ENCODE data around the gene DIPK1A. TPM values are rescaled to one million over a fixed set of nuclear protein-coding genes. Genes with fewer than 3 reads are reported as not detected.

DIPK1A gene
- total RNA-seq, 4 donors from 2014 or later = 3.1 to 6.9 (median 4.7) TPM

DNA sequence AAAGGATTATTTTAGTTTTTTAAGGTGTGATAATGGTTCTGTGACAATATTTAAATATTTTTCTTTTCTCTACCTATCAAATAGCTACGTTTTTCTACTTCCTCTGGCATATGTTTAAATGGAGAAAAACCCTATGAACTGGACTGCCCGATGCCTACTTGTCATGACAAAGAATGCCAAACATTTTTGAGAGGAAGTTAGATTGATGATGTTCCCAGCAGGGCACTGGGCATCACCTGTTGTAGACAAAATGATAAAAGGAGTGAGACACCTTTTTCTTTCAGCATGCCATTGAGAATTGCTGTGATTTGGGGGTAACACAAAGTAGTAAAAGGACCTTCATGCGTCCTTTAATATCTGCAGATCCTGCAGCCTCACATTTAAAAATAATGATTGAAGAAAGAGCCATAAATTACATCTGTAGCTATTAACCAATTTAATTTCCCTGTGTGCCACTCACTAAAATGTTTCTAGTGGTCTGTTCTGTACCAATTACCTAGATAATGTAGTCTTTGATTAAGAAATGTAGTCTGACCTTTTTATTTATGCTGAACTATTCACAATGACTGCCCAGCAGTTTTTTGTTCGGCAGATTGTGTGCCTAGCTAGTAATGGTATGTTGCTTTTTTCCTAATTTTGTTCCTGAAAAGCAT lies 81.8 kb downstream of the DIPK1A start:
- H3K27ac ChIP-seq = no peak overlapping the region

DNA sequence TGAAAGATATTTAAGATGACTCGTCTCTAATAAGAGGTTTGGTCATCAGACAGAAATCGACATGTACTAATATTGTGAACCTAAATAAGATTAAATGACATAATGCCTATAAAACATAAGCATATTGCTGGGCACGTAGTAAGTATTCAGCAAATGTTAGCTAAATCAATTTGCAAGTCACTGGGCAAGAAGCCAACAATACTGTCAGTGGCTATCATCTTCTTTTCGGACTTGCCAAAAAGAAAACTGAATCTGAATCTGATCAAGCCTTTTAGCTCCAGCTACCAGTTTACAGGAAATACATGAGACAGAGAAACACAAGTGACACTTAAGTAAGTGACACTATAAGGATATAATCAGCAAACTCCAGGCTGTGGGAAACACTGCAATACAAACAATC lies 83.5 kb downstream of the DIPK1A start:
- no peak overlapping the region for H3K4me3 ChIP-seq
- no peaks in the 10 kb centered on the region for H3K27me3 ChIP-seq
- WGBS, 2 donors = 60 to 69% methylated on average over 4 of the region's 4 CpGs

More for the DNA sequence above, 81.8 kb downstream of the DIPK1A start:
- Histone ChIP-seq H3K4me3 (no peak overlapping the region), H3K36me3 (no peaks in the 10 kb centered on the region), H3K4me1 (peaks cover 0 to 25% (median 5%) of the 10 kb centered on the region in 4 donors), H3K27me3 (no peaks in the 10 kb centered on the region), H3K9me3 (no peaks in the 10 kb centered on the region)
- 65 to 69% methylated on average over 4 of the region's 4 CpGs for WGBS, 2 donors
- DNase-seq (ENCODE audit: low spot score in 2 of 2) = no peak
- TF ChIP-seq EP300 (IDR thresholded peaks at IDR 0.05) (no peak), POLR2A (IDR thresholded peaks at IDR 0.05) (no peak)
- TF ChIP-seq, protein P1, sequence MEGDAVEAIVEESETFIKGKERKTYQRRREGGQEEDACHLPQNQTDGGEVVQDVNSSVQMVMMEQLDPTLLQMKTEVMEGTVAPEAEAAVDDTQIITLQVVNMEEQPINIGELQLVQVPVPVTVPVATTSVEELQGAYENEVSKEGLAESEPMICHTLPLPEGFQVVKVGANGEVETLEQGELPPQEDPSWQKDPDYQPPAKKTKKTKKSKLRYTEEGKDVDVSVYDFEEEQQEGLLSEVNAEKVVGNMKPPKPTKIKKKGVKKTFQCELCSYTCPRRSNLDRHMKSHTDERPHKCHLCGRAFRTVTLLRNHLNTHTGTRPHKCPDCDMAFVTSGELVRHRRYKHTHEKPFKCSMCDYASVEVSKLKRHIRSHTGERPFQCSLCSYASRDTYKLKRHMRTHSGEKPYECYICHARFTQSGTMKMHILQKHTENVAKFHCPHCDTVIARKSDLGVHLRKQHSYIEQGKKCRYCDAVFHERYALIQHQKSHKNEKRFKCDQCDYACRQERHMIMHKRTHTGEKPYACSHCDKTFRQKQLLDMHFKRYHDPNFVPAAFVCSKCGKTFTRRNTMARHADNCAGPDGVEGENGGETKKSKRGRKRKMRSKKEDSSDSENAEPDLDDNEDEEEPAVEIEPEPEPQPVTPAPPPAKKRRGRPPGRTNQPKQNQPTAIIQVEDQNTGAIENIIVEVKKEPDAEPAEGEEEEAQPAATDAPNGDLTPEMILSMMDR (IDR thresholded peaks at IDR 0.05) = no peak

DNA sequence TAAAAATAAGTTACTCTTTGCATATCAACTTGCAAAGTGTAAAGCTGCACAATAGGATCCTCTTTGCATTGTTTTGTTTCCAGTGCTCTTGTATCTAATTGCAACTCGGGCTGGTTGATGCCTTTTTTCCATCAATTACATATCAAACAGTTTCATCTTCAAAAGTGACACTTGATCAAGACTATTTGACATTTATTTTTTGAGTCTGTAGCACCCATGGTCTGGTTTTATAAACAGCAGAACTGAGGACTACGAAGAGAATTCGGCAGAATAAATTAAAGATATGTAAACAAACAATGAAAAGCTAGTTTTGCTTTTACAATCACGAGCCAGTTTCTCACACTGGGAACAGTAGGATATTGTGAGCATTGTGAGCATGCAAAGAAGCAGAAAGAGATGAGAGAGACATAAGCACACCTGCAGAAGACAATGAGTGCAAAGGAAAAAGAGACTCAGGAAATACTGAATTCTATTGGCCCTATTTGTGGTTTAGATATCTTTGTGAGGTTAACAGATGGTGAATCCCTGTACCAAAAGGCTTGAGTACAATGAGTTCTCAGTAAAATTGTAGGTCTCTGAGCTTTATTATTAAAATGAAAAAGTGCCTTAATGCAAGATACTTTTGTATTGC lies 84.1 kb downstream of the DIPK1A start:
- TF ChIP-seq, protein P1 (IDR thresholded peaks at IDR 0.05) = no peak
- TF ChIP-seq POLR2A (IDR thresholded peaks at IDR 0.05) (no peak), EP300 (IDR thresholded peaks at IDR 0.05) (no peak)
- Histone ChIP-seq H3K4me1 (peaks cover 0 to 25% (median 0%) of the 10 kb centered on the region in 4 donors), H3K27me3 (no peaks in the 10 kb centered on the region), H3K36me3 (no peaks in the 10 kb centered on the region), H3K9me3 (peaks cover 0 to 7% (median 0%) of the 10 kb centered on the region in 4 donors), H3K27ac (no peak overlapping the region), H3K4me3 (no peak overlapping the region)
- DNase-seq (ENCODE audit: low spot score in 2 of 2) = no peak
- 23 to 34% methylated on average over 4 of the region's 4 CpGs for WGBS, 2 donors

More for the DNA sequence above, 83.5 kb downstream of the DIPK1A start:
- no peak overlapping the region for H3K27ac ChIP-seq
- H3K36me3 ChIP-seq = no peaks in the 10 kb centered on the region
- DNase-seq (ENCODE audit: low spot score in 2 of 2) = no peak
- peaks cover 0 to 25% (median 1%) of the 10 kb centered on the region in 4 donors for H3K4me1 ChIP-seq
- no peak for TF ChIP-seq POLR2A (IDR thresholded peaks at IDR 0.05)
- TF ChIP-seq, protein P1 (IDR thresholded peaks at IDR 0.05) = no peak
- TF ChIP-seq EP300 (IDR thresholded peaks at IDR 0.05) = no peak
- H3K9me3 ChIP-seq = peaks cover 0 to under 1% (median 0%) of the 10 kb centered on the region in 4 donors

DNA sequence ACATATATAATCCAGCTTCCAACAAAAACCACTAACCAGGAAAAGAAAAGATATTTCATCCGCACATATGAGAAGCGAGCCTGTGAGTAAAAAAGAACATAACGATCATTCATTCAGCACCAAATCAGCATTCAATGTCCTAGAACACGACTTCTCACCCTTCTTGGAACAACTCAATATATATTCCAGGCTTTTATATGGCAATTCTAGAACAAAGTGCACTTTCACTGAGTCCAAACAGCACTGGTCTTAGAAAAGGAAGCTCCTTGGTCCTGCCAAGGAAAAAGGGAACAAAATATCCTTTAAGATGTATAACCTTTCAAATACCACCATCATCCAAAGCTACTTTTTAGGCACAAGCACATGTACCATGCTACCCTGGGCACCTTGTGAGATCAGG lies 84.9 kb downstream of the DIPK1A start:
- peaks cover 0 to 25% (median 0%) of the 10 kb centered on the region in 4 donors for H3K4me1 ChIP-seq
- WGBS, 2 donors = 44 to 62% methylated on average over 4 of the region's 4 CpGs
- no peak overlapping the region for H3K4me3 ChIP-seq
- H3K36me3 ChIP-seq = no peaks in the 10 kb centered on the region
- no peak overlapping the region for H3K27ac ChIP-seq
- no peak for DNase-seq (ENCODE audit: low spot score in 2 of 2)
- TF ChIP-seq POLR2A (IDR thresholded peaks at IDR 0.05) (no peak), EP300 (IDR thresholded peaks at IDR 0.05) (no peak)
- TF ChIP-seq, protein P1 (IDR thresholded peaks at IDR 0.05) = no peak
- no peaks in the 10 kb centered on the region for H3K27me3 ChIP-seq
- peaks cover 0 to 9% (median 0%) of the 10 kb centered on the region in 4 donors for H3K9me3 ChIP-seq

DNA sequence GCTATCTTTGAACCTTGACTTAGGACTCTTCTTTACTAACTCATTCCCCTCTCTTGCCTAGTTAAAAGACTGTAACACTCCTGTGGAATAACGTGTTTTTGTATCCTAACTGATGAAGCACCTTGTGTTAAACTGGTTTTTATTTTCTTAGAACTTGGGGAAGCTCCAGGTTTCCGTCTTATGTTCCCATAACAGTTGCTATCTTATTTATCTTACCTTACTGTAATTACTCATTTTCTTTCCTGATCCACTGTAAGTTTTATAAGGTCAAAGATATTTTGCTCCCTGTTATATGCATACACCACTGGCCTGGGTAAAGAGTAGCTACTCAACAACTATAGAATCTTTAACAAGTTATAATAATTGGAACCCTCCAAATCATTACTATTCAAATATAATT lies 86.3 kb downstream of the DIPK1A start:
- Histone ChIP-seq H3K4me3 (no peak overlapping the region), H3K27ac (no peak overlapping the region), H3K36me3 (no peaks in the 10 kb centered on the region), H3K27me3 (no peaks in the 10 kb centered on the region), H3K4me1 (peaks cover 0 to 25% (median 0%) of the 10 kb centered on the region in 4 donors), H3K9me3 (peaks cover 0 to 9% (median 0%) of the 10 kb centered on the region in 4 donors)
- TF ChIP-seq EP300 (IDR thresholded peaks at IDR 0.05) = no peak
- TF ChIP-seq POLR2A (IDR thresholded peaks at IDR 0.05) = no peak
- TF ChIP-seq, protein P1 (IDR thresholded peaks at IDR 0.05) = no peak
- 82 to 89% methylated on average over 2 of the region's 2 CpGs for WGBS, 2 donors
- DNase-seq (ENCODE audit: low spot score in 2 of 2) = no peak
